ENCODE results near the gene PSMC3. TPM values are rescaled to one million over a fixed set of nuclear protein-coding genes. Genes with fewer than 3 reads are reported as not detected.

The PSMC3 gene
- total and polyA plus RNA-seq, 4 donors = 79.2 to 157 (median 135) TPM

GRCh38 chr11:47415949-47416472 is 10.2 kb downstream of the PSMC3 start:
- Histone ChIP-seq H3K4me3 (ENCODE audit: low read depth, low read length) (no peak overlapping the region), H3K27ac (ENCODE audit: low read depth, low read length) (peak overlapping the region; percentile 75), H3K4me1 (ENCODE audit: control insufficient read depth, insufficient read depth, low read length) (peaks cover 33% of the 10 kb centered on the region), H3K27me3 (ENCODE audit: control insufficient read depth, insufficient read depth, low read length) (no peaks in the 10 kb centered on the region), H3K36me3 (ENCODE audit: control insufficient read depth, insufficient read depth, low read length) (peaks cover 97% of the 10 kb centered on the region), H3K9me3 (ENCODE audit: control insufficient read depth, insufficient read depth, low read length) (no peaks in the 10 kb centered on the region)
- DNase-seq (ENCODE audit: low read depth in 4 of 6, low spot score in 6 of 6) = peak in 2 of 6 donors; percentile 46 to 80
- 36% methylated on average over 9 of the region's 13 CpGs for WGBS (ENCODE audit: insufficient coverage)

- H3K4me3 ChIP-seq (ENCODE audit: low read depth, low read length) = no peak overlapping the region
- DNase-seq (ENCODE audit: low read depth in 4 of 6, low spot score in 6 of 6) = no peak
- H3K36me3 ChIP-seq (ENCODE audit: control insufficient read depth, insufficient read depth, low read length) = peaks cover 97% of the 10 kb centered on the region
- H3K9me3 ChIP-seq (ENCODE audit: control insufficient read depth, insufficient read depth, low read length) = no peaks in the 10 kb centered on the region
- H3K4me1 ChIP-seq (ENCODE audit: control insufficient read depth, insufficient read depth, low read length) = peaks cover 40% of the 10 kb centered on the region
- H3K27me3 ChIP-seq (ENCODE audit: control insufficient read depth, insufficient read depth, low read length) = no peaks in the 10 kb centered on the region
- WGBS (ENCODE audit: insufficient coverage) = 82% methylated on average over 31 of the region's 31 CpGs
- peak overlapping the region; percentile 75 for H3K27ac ChIP-seq (ENCODE audit: low read depth, low read length)
These were observed 11.0 kb downstream of the PSMC3 start for GRCh38 chr11:47415091-47415854.

- H3K4me3 ChIP-seq (ENCODE audit: low read depth, low read length) = no peak overlapping the region
- peaks cover 46% of the 10 kb centered on the region for H3K4me1 ChIP-seq (ENCODE audit: control insufficient read depth, insufficient read depth, low read length)
- 93% methylated on average over 17 of the region's 19 CpGs for WGBS (ENCODE audit: insufficient coverage)
- no peaks in the 10 kb centered on the region for H3K9me3 ChIP-seq (ENCODE audit: control insufficient read depth, insufficient read depth, low read length)
- no peaks in the 10 kb centered on the region for H3K27me3 ChIP-seq (ENCODE audit: control insufficient read depth, insufficient read depth, low read length)
- no peak overlapping the region for H3K27ac ChIP-seq (ENCODE audit: low read depth, low read length)
- DNase-seq (ENCODE audit: low read depth in 4 of 6, low spot score in 6 of 6) = no peak
- H3K36me3 ChIP-seq (ENCODE audit: control insufficient read depth, insufficient read depth, low read length) = peaks cover 97% of the 10 kb centered on the region
These were observed 11.6 kb downstream of the PSMC3 start for GRCh38 chr11:47414685-47415070.

GRCh38 chr11:47413908-47414684 is 12.1 kb downstream of the PSMC3 start:
- Histone ChIP-seq H3K9me3 (ENCODE audit: control insufficient read depth, insufficient read depth, low read length) (no peaks in the 10 kb centered on the region), H3K4me1 (ENCODE audit: control insufficient read depth, insufficient read depth, low read length) (peaks cover 52% of the 10 kb centered on the region), H3K27ac (ENCODE audit: low read depth, low read length) (no peak overlapping the region), H3K27me3 (ENCODE audit: control insufficient read depth, insufficient read depth, low read length) (no peaks in the 10 kb centered on the region), H3K4me3 (ENCODE audit: low read depth, low read length) (no peak overlapping the region), H3K36me3 (ENCODE audit: control insufficient read depth, insufficient read depth, low read length) (peaks cover 93% of the 10 kb centered on the region)
- peak in 1 of 6 donors; percentile 0 for DNase-seq (ENCODE audit: low read depth in 4 of 6, low spot score in 6 of 6)
- WGBS (ENCODE audit: insufficient coverage) = 89% methylated on average over 10 of the region's 16 CpGs

GRCh38 chr11:47413351-47413750 is 12.9 kb downstream of the PSMC3 start:
- Histone ChIP-seq H3K36me3 (ENCODE audit: control insufficient read depth, insufficient read depth, low read length) (peaks cover 86% of the 10 kb centered on the region), H3K4me3 (ENCODE audit: low read depth, low read length) (no peak overlapping the region), H3K27ac (ENCODE audit: low read depth, low read length) (no peak overlapping the region), H3K4me1 (ENCODE audit: control insufficient read depth, insufficient read depth, low read length) (peaks cover 56% of the 10 kb centered on the region), H3K9me3 (ENCODE audit: control insufficient read depth, insufficient read depth, low read length) (no peaks in the 10 kb centered on the region), H3K27me3 (ENCODE audit: control insufficient read depth, insufficient read depth, low read length) (no peaks in the 10 kb centered on the region)
- 87% methylated on average over 12 of the region's 13 CpGs for WGBS (ENCODE audit: insufficient coverage)
- DNase-seq (ENCODE audit: low read depth in 4 of 6, low spot score in 6 of 6) = no peak

GRCh38 chr11:47411884-47412746 is 14.1 kb downstream of the PSMC3 start:
- peaks cover 65% of the 10 kb centered on the region for H3K4me1 ChIP-seq (ENCODE audit: control insufficient read depth, insufficient read depth, low read length)
- H3K36me3 ChIP-seq (ENCODE audit: control insufficient read depth, insufficient read depth, low read length) = peaks cover 74% of the 10 kb centered on the region
- no peaks in the 10 kb centered on the region for H3K27me3 ChIP-seq (ENCODE audit: control insufficient read depth, insufficient read depth, low read length)
- H3K9me3 ChIP-seq (ENCODE audit: control insufficient read depth, insufficient read depth, low read length) = no peaks in the 10 kb centered on the region
- H3K27ac ChIP-seq (ENCODE audit: low read depth, low read length) = no peak overlapping the region
- H3K4me3 ChIP-seq (ENCODE audit: low read depth, low read length) = no peak overlapping the region
- peak in 2 of 6 donors; percentile 16 to 58 for DNase-seq (ENCODE audit: low read depth in 4 of 6, low spot score in 6 of 6)
- WGBS (ENCODE audit: insufficient coverage) = 59% methylated on average over 12 of the region's 12 CpGs

GRCh38 chr11:47410370-47411264 is 15.6 kb downstream of the PSMC3 start:
- H3K27me3 ChIP-seq (ENCODE audit: control insufficient read depth, insufficient read depth, low read length) = no peaks in the 10 kb centered on the region
- 82% methylated on average over 11 of the region's 12 CpGs for WGBS (ENCODE audit: insufficient coverage)
- peaks cover 62% of the 10 kb centered on the region for H3K4me1 ChIP-seq (ENCODE audit: control insufficient read depth, insufficient read depth, low read length)
- no peaks in the 10 kb centered on the region for H3K9me3 ChIP-seq (ENCODE audit: control insufficient read depth, insufficient read depth, low read length)
- no peak overlapping the region for H3K4me3 ChIP-seq (ENCODE audit: low read depth, low read length)
- H3K36me3 ChIP-seq (ENCODE audit: control insufficient read depth, insufficient read depth, low read length) = peaks cover 61% of the 10 kb centered on the region
- DNase-seq (ENCODE audit: low read depth in 4 of 6, low spot score in 6 of 6) = peak in 1 of 6 donors; percentile 0
- no peak overlapping the region for H3K27ac ChIP-seq (ENCODE audit: low read depth, low read length)

GRCh38 chr11:47409440-47410369 is 16.5 kb downstream of the PSMC3 start:
- Histone ChIP-seq H3K4me3 (ENCODE audit: low read depth, low read length) (peak overlapping the region; percentile 82), H3K4me1 (ENCODE audit: control insufficient read depth, insufficient read depth, low read length) (peaks cover 53% of the 10 kb centered on the region), H3K9me3 (ENCODE audit: control insufficient read depth, insufficient read depth, low read length) (no peaks in the 10 kb centered on the region), H3K27me3 (ENCODE audit: control insufficient read depth, insufficient read depth, low read length) (no peaks in the 10 kb centered on the region), H3K27ac (ENCODE audit: low read depth, low read length) (peak overlapping the region; percentile 84), H3K36me3 (ENCODE audit: control insufficient read depth, insufficient read depth, low read length) (peaks cover 52% of the 10 kb centered on the region)
- WGBS (ENCODE audit: insufficient coverage) = 84% methylated on average over 30 of the region's 31 CpGs
- no peak for DNase-seq (ENCODE audit: low read depth in 4 of 6, low spot score in 6 of 6)
